GM19372 (cell line): ENCODE measurements around the gene CDK8.
"Not testable (repeated sequence)": the region's sequence is repeated elsewhere in the genome, so short reads cannot be mapped to it uniquely, and the experiment has no call there.

Experiments used
- ATAC-seq: cut with Tn5 transposase; IDR thresholded peaks from one replicate; pipeline ENCODE4 v1.9.1; 2021; ENCODE audit warnings: mild to moderate bottlenecking, low read depth, moderate library complexity; ENCODE audit not compliant: unreplicated experiment

The CDK8 gene

DNA sequence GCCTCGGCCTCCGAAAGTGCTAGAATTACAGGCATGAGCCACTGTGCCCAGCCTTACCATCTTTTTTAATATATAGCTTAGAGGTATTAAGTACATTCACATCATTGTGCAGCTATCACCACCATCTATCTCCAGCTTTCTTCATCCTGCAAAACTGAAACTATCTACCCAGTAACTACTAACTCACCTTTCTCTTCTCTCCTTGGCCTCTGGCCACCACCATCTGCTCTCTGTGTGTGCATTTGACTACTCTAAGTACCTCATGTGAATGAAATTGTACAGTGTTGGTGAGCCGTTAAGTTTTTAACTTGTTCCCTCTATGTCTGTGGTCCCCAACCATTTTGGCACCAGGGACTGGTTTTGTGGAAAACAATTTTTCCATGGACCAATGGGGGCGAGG is 56.1 kb downstream of the CDK8 start:
- ATAC-seq, result no peak

GRCh38 chr13:26310470-26310869 is 56.5 kb downstream of the CDK8 start:
- ATAC-seq, result no peak

DNA sequence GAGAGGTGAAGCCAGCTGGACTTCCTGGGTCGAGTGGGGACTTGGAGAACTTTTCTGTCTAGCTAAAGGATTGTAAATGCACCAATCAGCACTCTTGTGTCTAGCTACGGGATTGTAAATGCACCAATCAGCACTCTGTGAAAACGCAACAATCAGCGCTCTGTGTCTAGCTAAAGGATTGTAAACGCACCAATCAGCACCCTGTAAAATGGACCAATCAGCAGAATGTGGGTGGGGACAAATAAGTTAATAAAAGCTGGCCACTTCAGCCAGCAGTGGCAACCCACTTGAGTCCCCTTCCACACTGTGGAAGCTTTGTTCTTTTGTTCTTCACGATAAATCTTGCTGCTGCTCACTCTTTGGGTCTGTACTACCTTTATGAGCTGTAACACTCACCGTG is 58.1 kb downstream of the CDK8 start:
- not testable (repeated sequence) for ATAC-seq

GRCh38 chr13:26316095-26316494 is 62.2 kb downstream of the CDK8 start:
- ATAC-seq, result not testable (repeated sequence)

DNA sequence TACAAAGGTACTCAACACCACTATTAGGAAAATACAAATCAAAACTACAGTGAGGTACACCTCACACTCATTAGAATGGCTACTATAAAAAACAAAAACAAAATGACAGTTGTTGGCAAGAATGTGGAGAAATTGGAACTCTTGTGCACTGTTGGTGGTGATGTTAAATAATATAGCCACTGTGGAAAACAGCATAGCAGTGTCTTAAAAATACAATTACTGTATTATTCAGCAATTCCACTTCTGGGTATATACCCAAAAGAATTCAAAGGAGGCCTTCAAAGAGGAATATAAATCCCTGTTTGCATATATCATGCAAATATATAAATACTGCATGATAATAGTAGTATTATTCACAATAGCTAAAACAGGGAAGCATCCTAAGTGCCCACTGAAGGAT is 66.8 kb downstream of the CDK8 start:
- ATAC-seq, result no peak

DNA sequence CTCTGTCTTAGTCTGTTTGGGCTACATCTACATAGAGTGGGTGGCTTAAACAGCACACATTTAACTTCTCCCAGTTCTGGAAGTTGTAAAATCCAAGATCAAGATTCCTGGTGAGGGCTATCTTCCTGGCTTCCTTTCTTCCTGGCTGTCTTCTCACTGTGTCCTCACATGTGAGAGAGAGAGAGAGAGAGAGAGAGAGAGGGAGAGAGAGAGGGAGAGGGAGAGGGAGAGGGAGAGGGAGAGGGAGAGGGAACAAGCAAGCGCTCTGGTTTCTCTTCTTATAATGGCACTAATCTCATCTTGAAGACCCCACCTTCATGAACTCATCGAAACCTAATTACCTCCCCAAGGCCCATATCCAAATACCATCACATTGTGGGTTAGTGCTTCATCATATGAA is 69.2 kb downstream of the CDK8 start:
- no peak for ATAC-seq

GRCh38 chr13:26323764-26324163 is 69.8 kb downstream of the CDK8 start:
- ATAC-seq, result no peak

GRCh38 chr13:26324294-26324693 is 70.4 kb downstream of the CDK8 start:
- no peak for ATAC-seq

DNA sequence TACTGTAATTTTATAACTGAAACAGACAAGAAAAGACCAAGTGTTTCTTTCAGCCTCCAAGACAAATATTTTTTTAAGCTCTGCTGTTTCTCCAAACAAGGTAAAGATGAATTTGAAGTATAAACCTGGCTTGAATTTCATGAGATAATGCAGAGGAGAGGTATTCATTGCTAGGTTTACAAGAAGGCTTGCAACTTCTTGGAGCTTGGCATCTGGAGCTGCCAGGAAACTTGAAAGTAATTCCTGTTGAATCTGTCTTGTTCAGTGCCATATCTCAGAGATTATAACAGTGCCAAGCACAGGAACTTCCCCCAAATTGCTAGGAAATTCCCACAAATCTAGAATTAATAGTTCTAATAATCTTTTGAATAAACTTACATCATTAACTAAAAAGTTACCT is 70.9 kb downstream of the CDK8 start:
- no peak for ATAC-seq

GRCh38 chr13:26325876-26326275 is 71.9 kb downstream of the CDK8 start:
- peak; percentile 68 for ATAC-seq

GRCh38 chr13:26326562-26326961 is 72.6 kb downstream of the CDK8 start:
- ATAC-seq, result no peak

GRCh38 chr13:26327940-26328725 is 74.2 kb downstream of the CDK8 start:
- no peak for ATAC-seq

DNA sequence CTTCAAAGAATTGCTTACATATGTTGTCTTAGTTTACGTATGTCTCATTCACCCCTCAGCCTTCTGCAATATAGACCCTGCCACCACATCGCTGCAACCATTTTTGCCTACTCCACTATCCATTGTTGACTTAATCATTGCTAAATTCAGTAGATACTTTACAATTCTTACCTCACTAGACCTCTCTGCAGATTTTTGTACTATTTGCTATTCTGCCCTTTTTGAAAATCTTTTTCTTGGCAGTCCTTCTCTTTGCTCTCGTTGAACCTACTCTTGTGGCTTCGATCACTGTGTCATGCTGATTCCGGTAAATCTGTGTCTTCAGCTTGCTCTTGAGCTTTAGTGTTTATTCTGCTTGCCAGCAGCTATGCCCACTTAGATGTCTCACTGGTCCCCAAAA is 81.2 kb downstream of the CDK8 start:
- no peak for ATAC-seq

- ATAC-seq, result no peak
Observed at GRCh38 chr13:26340807-26341206, 86.9 kb downstream of the CDK8 start.

DNA sequence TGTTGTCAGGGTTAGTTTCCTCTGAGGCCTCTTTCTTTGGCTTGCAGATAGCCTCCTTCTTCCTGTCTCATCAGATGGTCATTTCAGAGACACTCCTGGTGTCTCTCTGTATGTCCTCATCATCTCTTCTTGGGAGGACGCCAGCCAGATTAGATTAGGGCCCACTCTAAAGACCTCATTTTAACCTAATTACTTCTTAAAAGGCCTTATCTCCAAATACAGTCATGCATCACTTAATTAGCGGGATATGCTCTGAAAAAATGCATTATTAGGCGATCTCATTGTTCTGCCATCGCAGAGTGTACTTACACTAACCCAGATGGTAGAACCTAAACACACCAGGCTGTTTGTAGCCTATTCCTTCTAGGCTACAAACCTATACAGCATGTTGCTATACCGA is 89.0 kb downstream of the CDK8 start:
- ATAC-seq, result no peak

DNA sequence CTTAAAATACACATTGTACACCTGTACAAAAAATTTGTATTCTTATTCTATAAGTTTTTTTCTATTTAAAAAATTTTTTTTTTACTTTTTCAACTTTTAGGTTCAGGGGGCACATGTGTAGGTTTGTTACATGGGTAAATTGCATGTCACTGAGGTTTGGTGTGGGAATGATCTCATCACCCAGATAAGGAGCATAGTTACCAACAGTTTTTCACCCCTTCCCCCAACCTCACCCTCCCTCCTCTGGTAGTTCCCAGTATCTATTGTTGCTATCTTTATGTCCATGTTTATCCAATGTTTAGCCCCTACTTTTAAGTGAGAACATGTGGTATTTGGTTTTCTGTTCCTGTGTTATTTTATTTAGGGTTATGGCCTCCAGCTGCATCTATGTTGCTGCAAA is 89.9 kb downstream of the CDK8 start:
- no peak for ATAC-seq

DNA sequence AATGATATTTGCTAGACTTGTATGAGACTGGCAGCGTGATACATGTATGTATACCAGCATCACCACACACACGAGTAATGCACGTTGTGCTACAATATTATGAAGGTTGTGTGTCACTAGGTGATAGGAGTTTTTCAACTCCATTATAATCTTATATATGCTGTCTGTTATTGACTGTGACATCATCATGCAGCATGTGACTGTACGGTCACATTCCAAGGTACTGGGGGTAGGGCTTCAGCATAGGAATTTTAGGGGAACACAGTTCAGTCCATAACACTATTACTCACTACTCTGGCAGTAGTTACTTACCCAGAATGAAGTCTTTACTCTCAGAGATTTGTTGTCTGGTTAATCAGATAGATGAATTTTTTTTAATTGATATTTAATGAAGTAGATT is 91.1 kb downstream of the CDK8 start:
- ATAC-seq, result no peak

- ATAC-seq, result no peak
Observed at GRCh38 chr13:26348966-26349365, 95.0 kb downstream of the CDK8 start.

DNA sequence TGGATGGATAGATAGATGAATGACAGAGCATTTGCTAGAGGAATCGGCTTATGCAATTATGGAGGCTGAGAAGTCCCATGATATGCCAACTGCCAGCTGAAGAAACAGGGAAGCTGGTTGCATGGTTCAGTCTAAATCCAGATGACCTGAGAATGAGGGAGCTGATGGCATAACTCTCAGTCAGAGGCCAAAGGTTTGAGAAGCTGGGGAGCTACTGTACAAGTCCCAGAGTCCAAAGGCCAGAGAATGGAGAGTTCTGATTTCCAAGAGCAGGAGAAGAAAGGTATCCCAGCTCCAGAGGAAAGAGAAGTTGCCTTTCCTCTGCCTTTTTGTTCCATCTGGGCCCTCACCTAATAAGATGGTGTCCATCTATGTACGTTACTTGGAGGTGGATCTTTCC is 108.3 kb downstream of the CDK8 start:
- ATAC-seq, result no peak

DNA sequence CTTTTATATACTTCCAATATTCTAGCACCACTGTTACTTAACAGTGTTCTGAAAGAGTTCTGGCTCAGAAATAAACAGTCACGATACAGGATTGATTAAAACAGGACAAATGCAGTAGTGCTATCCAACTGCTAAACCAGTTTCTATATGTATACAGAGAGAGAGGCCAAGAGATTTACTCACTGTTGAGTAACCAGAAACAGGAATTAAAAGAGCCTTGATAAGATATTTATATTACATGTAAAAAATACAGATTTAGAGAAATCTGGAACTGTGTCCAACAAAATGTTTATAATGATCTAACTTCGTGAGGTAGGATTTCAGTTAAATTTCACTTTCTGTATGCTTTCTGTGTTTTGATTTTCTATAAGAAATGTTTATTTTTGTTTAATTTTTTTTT is 116.6 kb downstream of the CDK8 start:
- ATAC-seq, result no peak

- no peak for ATAC-seq
Observed at GRCh38 chr13:26372747-26373146, 118.8 kb downstream of the CDK8 start.

- no peak for ATAC-seq
Observed at GRCh38 chr13:26376430-26376829, 122.5 kb downstream of the CDK8 start.

DNA sequence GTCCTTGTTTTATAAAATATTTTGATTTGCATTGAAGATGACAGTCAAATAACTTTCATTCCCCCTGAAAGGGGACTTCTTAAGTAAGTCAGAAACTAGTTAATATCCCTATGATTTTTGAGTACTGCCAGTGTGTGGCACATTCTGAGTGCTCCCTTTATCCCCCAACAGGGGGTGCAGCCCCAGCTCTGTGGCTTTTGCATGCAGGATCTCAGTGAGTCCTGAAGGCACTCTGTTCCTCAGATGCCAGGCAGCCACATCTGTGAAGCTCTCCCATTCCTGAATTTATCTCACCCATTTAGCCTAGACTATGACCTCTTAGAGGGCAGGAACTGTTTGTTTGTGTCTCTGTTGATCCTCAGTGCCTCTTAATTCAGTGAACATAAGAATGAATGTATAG is 123.1 kb downstream of the CDK8 start:
- no peak for ATAC-seq
